RWPE2 (cell line): Measurements from ENCODE around the gene HIVEP2.
A peak's percentile ranks its signal among the peaks of the same experiment; 100 is the strongest.

Experiments
- ATAC-seq: fragments of 200-7000 bp; cut with Tn5 transposase; 3 replicates; pipeline ENCODE4 v1.9.1; 2021; ENCODE audit warnings: low read depth
- DNase-seq: peaks from one replicate; pipeline ENCODE4 v3.0.0-alpha.2; 2020; ENCODE audit warnings: low spot score
- H3K27ac ChIP-seq: fragments of 450-650 bp; 2 replicates; pipeline ENCODE4 v1.5.1; 2017; ENCODE audit warnings: mild to moderate bottlenecking; ENCODE audit not compliant: poor library complexity, severe bottlenecking
- H3K27me3 ChIP-seq: fragments of 250-450 bp; sonication (Bioruptor Pico); 2 replicates; pipeline ENCODE4 v1.5.1; 2021; ENCODE audit warnings: mild to moderate bottlenecking, moderate library complexity; ENCODE audit not compliant: insufficient read depth, poor library complexity, severe bottlenecking
- H3K36me3 ChIP-seq: fragments of 250-450 bp; sonication (Bioruptor Pico); 2 replicates; pipeline ENCODE4 v1.5.1; 2020; ENCODE audit warnings: low read depth, mild to moderate bottlenecking, moderate library complexity
- H3K4me1 ChIP-seq: fragments of 250-450 bp; sonication (Bioruptor Pico); 2 replicates; pipeline ENCODE4 v1.5.1; 2021; ENCODE audit warnings: mild to moderate bottlenecking, moderate library complexity; ENCODE audit not compliant: insufficient read depth, poor library complexity, severe bottlenecking
- H3K4me3 ChIP-seq: fragments of 250-450 bp; sonication (Bioruptor Pico); 2 replicates; pipeline ENCODE4 v1.5.1; 2021; ENCODE audit warnings: mild to moderate bottlenecking, moderate library complexity; ENCODE audit not compliant: severe bottlenecking
- H3K9me3 ChIP-seq: fragments of 250-450 bp; sonication (Bioruptor Pico); 2 replicates; pipeline ENCODE4 v1.5.1; 2021; ENCODE audit warnings: mild to moderate bottlenecking, moderate library complexity; ENCODE audit not compliant: severe bottlenecking
- TF ChIP-seq, protein P1 (sequence below): fragments of 450-650 bp; IDR thresholded peaks from one replicate; pipeline ENCODE4 v1.5.1; 2017; ENCODE audit warnings: mild to moderate bottlenecking, moderate library complexity; ENCODE audit not compliant: poor library complexity, severe bottlenecking

HIVEP2 gene

DNA sequence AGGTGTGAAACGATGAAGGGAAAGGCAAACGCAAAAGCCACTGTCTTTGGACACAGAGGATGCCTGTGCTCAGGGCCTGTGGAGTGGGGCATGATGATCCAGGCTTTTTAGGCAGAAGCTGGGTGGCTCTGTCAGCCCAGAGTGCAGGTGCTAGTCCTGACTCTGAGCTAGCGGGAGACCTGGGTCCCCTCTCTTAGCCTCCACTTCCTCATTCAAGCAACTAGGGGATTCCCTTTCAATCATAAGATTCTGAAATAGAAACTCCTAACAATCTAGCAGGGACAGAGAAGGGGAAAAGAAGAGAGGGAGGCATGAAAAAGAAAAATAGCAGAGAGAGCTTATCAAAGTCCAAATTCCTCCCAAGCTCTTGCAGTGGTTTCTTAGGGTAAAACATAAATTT, 7.6 kb upstream of the HIVEP2 start:
- H3K27me3 ChIP-seq = no peaks in the 10 kb centered on the region
- DNase-seq (no peak), ATAC-seq (no peak)
- H3K4me3 ChIP-seq = no peak overlapping the region
- no peaks in the 10 kb centered on the region for H3K9me3 ChIP-seq
- H3K27ac ChIP-seq = no peak overlapping the region
- TF ChIP-seq, protein P1, sequence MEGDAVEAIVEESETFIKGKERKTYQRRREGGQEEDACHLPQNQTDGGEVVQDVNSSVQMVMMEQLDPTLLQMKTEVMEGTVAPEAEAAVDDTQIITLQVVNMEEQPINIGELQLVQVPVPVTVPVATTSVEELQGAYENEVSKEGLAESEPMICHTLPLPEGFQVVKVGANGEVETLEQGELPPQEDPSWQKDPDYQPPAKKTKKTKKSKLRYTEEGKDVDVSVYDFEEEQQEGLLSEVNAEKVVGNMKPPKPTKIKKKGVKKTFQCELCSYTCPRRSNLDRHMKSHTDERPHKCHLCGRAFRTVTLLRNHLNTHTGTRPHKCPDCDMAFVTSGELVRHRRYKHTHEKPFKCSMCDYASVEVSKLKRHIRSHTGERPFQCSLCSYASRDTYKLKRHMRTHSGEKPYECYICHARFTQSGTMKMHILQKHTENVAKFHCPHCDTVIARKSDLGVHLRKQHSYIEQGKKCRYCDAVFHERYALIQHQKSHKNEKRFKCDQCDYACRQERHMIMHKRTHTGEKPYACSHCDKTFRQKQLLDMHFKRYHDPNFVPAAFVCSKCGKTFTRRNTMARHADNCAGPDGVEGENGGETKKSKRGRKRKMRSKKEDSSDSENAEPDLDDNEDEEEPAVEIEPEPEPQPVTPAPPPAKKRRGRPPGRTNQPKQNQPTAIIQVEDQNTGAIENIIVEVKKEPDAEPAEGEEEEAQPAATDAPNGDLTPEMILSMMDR = no peak
- peaks cover 4% of the 10 kb centered on the region for H3K4me1 ChIP-seq
- no peaks in the 10 kb centered on the region for H3K36me3 ChIP-seq

DNA sequence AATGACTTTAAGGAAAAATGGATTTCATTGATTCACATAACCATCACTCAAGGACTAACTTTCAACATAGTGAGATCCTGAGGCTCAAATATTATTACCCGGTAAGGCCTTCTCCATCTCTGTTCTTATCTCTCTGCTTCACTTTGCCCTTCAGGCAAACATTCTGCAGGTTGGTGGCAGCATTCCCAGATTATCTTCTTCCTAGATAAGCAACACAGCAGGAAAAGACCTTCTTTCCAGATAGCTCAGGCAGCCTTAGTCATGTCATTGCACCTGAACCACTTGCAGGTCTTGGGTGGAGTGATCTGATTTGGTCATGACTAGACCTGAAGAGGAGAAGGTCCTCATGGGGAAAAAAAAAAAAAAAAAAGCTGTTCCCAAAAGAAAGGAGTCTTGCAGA, 5.3 kb upstream of the HIVEP2 start:
- H3K27ac ChIP-seq = no peak overlapping the region
- no peak overlapping the region for H3K4me3 ChIP-seq
- peaks cover 4% of the 10 kb centered on the region for H3K4me1 ChIP-seq
- no peaks in the 10 kb centered on the region for H3K36me3 ChIP-seq
- no peaks in the 10 kb centered on the region for H3K9me3 ChIP-seq
- ATAC-seq (no peak), DNase-seq (no peak)
- no peaks in the 10 kb centered on the region for H3K27me3 ChIP-seq
- TF ChIP-seq, protein P1 = no peak

DNA sequence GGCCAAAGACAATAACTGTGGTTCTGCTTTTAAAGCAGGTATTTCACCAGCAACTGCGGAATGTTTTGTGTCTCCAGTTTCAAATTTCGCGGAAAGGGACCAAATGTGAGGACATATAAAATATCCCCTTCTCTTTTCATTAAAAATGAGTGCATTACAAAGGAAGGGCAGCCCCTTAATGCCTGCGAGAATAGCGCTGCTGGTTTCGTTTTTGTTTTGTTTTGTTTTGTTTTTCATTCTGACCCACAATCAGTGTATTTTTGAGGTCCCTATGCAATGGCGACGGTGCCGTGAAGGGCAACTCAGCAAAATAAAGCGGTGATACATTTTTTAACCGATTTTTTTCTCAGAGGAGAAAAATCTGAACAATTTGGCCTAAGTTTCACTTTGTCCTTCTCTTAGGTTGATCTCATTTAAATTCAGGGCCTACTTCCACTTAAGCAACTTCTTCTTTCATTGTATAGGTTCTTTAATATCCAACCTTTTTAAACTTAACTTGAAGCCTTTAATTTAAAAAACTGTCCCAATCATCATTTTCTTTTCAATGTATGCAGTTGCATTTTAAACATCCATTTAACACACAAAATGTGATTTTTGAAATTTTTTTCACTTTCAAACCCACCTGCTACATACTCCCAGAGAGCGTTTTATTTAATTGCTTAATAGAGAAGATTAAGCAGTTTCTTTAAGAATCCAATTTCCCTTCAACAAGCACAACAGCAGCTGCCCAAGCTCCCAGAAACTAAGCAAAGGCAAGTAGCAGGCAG, 2.9 kb upstream of the HIVEP2 start:
- Histone ChIP-seq H3K27me3 (no peaks in the 10 kb centered on the region), H3K4me3 (peak overlapping the region; percentile 88), H3K9me3 (no peaks in the 10 kb centered on the region), H3K4me1 (peaks cover 14% of the 10 kb centered on the region), H3K36me3 (no peaks in the 10 kb centered on the region), H3K27ac (peak overlapping the region; percentile 88)
- TF ChIP-seq, protein P1 = no peak
- no peak for DNase-seq
- no peak for ATAC-seq

DNA sequence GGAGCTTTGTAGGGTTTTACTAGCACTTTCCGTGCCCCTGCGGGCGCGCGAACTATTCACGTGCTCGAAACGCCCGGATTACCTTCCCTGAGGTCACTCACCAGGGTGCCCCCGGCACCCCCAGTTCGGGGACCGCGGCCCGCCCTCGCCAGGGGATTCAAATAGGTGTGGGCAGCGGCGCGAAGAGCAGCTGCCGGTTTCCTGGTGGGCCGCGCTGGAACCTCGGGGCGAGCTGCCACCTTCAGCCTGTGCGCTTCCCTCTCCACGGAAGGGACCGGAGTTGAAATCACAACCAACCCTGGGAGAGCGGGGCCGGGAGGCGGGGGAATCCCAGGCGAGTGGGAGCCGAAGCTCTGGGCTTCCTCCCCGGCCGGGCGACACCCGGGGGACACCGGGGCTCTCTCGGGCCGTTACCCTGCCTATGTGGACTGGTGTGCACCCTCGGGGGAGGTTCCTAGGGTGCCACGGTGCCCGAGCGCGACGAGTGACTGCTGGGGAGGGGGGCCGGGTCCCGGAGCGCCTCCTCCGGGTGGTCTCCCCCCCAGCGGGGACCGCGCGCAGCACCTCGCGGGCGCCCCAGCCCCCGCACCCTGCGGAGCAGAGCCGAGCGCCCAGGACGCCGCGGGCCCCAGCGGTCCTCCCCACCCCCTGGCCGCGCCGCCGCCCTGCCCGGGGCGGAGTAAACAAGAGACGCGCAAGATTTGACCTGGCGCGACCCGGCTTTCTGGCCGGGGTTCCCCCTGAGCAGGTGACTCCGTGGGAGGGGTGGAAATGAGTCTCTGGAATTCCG, 2.1 kb upstream of the HIVEP2 start:
- ATAC-seq (peak; percentile 46), DNase-seq (peak; percentile 83)
- H3K4me3 ChIP-seq = peak overlapping the region; percentile 88
- TF ChIP-seq, protein P1 = no peak
- H3K4me1 ChIP-seq = peaks cover 21% of the 10 kb centered on the region
- H3K27ac ChIP-seq = peak overlapping the region; percentile 88
- H3K9me3 ChIP-seq = no peaks in the 10 kb centered on the region
- H3K36me3 ChIP-seq = no peaks in the 10 kb centered on the region
- no peaks in the 10 kb centered on the region for H3K27me3 ChIP-seq
